B cell (primary cell): Measurements from ENCODE around the gene COL11A2.

Experiments used
- CTCF ChIP-seq: fragments of 200-600 bp; IDR thresholded peaks from one replicate; pipeline ENCODE4 v1.8.0; 2022; ENCODE audit warnings: antibody characterized with exemption, mild to moderate bottlenecking
- EZH2 ChIP-seq: IDR thresholded peaks from 2 replicates; pipeline ENCODE4 v1.6.1; 2012; ENCODE audit warnings: borderline replicate concordance, low read depth, mild to moderate bottlenecking, moderate library complexity, low read length; ENCODE audit not compliant: insufficient read depth, poor library complexity, severe bottlenecking

DNA sequence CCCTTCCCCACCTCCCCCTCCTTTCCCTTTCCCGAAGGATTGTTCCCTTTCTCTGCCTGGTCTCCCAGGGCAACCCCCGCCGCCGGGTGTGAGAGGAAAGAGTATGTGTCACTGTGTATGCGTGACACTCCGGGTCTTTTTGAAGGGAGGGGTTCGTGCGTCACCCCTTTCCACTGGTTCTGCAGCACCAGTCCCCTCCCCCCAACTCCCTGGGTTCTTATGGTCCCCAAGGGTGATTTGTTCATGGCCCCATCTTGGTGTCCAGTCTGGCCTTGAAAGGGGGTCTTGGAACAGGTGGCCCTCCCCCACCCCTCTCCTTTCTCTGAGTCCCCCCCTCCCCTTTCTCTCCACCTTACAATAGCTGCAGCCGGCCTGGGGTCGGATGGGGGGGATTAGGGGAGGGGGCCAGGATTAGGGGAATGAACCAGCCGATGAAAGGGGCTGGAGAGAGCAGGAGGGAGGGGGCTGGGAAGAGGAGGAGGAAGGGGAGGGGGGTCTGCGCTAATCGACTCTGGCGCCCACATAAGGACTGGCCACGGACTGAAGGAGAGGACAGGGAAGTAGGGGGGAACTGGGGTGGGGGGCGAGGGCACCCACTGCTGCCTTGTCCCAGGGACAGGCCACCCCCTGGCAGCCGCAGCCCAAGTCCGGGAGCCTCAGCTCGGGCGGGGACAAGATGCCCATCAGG is 14.7 kb upstream of the COL11A2 start:
- TF ChIP-seq CTCF (no peak), EZH2 (no peak)
